AG04450 (cell line): ENCODE data around the gene SP1. TPM values are rescaled to one million over a fixed set of nuclear protein-coding genes. Genes with fewer than 3 reads are reported as not detected.

Experiments used
- CTCF ChIA-PET: fragments of 300-600, 350-600 bp; formaldehyde crosslinking; extraction: SDS; loops from one replicate; lab custom pipeline; 2022; ENCODE audit warnings: antibody characterized with exemption, inconsistent platforms; lab: Charles Lee
- POLR2A ChIA-PET: fragments of 350-600 bp; formaldehyde crosslinking; extraction: SDS; loops from one replicate; lab custom pipeline; 2021; ENCODE audit warnings: antibody characterized with exemption, inconsistent platforms; lab: Yijun Ruan, JAX
- DNase-seq: peaks from one replicate; pipeline ENCODE4 v3.0.0-alpha.2; 2011; ENCODE audit warnings: low read depth, low spot score
- H3K27ac ChIP-seq: one replicate; pipeline ENCODE4 v1.5.1; 2012; ENCODE audit warnings: low read depth, low read length, control low read depth
- H3K27me3 ChIP-seq: one replicate; pipeline ENCODE4 v1.6.0; 2012; ENCODE audit warnings: low read length; ENCODE audit not compliant: control insufficient read depth, insufficient read depth
- H3K4me3 ChIP-seq: 2 replicates; pipeline ENCODE4 v1.5.1; 2011; ENCODE audit warnings: mild to moderate bottlenecking, low read depth, low read length, control low read depth
- H3K9me3 ChIP-seq: 2 replicates; pipeline ENCODE4 v1.5.1; 2012; ENCODE audit warnings: low read length; ENCODE audit not compliant: control insufficient read depth, insufficient read depth
- polyA plus RNA-seq: library from polyadenylated mRNA; depleted of rRNA; stranded (reverse); fragments of >200 nt; gene quantifications from 2 replicates; pipeline ENCODE4 v1.2.3, GENCODE V29; 2011
- TF ChIP-seq, protein P1 (sequence below): IDR thresholded peaks from 2 replicates; pipeline ENCODE4 v1.5.1; 2011; ENCODE audit warnings: low read depth, low read length, control low read depth, inconsistent platforms

The SP1 gene
- polyA plus RNA-seq, 1 experiment, result 45.9 TPM

DNA sequence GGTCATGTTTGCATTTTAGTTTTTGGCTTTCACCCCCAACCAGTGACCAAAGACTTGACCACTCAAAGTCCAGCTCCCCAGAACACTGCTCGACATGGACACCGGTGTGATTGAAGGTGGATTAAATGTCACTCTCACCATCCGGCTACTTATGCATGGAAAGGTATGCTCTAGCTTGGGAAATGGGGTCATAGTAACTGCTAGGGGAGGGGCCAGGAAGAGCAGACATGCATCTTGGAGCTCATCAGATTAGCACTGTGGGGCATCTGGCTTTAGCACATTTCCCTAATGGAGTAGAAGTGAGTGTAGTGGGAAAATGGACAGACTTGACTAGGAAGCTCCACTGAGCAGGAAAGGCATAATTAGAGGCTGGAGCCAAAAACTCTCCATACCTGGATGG is 74.7 kb downstream of the SP1 start:
- Histone ChIP-seq H3K27me3 (no peaks in the 10 kb centered on the region), H3K9me3 (no peaks in the 10 kb centered on the region; the same call in 1 of the 2 replicates), H3K27ac (no peak overlapping the region), H3K4me3 (peak overlapping the region; percentile 33; the same call in 1 of the 2 replicates)
- DNase-seq, result no peak
- CTCF ChIA-PET, result interaction anchor here (0.6 to 1.5 kb wide), 6 partner anchors 14 to 134 kb away, joined by 3 to 6 read pairs (median 4); no protein-coding TSS in a partner anchor
- TF ChIP-seq, protein P1, sequence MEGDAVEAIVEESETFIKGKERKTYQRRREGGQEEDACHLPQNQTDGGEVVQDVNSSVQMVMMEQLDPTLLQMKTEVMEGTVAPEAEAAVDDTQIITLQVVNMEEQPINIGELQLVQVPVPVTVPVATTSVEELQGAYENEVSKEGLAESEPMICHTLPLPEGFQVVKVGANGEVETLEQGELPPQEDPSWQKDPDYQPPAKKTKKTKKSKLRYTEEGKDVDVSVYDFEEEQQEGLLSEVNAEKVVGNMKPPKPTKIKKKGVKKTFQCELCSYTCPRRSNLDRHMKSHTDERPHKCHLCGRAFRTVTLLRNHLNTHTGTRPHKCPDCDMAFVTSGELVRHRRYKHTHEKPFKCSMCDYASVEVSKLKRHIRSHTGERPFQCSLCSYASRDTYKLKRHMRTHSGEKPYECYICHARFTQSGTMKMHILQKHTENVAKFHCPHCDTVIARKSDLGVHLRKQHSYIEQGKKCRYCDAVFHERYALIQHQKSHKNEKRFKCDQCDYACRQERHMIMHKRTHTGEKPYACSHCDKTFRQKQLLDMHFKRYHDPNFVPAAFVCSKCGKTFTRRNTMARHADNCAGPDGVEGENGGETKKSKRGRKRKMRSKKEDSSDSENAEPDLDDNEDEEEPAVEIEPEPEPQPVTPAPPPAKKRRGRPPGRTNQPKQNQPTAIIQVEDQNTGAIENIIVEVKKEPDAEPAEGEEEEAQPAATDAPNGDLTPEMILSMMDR, result no peak
- POLR2A ChIA-PET, result interaction anchor here (0.7 kb wide), 2 partner anchors 22 to 46 kb away, joined by 3 read pairs; partner anchors contain the start of gene TARBP2

DNA sequence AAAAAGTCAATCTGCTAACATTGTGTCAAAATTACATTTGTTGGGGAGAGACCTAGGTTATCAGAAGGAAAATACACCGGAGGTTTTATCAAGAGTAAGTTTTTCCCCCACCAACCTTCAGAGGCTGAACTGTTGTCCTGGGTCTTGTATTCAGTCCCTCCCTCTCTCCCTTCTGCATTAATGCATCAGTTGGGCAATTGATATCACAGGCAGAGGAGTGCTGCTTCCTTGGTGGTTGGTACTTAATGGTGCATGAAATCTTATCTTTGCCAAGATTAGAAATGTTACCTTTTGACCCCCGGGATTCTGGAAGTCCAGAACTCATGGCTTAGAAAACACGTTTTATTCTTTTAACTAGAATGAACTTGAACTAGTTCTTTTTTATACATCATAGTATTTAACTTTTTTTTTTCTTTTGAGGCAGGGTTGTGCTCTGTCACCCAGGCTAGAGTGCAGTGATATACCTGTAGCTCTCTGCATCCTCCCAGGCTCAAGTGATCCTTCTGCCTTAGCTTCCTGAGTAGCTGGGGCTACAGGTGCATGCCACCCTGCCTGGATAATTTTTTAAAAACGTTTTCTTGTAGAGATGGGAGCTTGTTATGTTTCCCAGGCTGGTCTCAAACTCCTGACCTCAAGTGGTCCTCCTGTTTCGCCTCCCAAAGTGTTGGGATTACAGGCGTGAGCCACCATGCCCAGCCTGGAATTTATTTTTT is 76.8 kb downstream of the SP1 start:
- POLR2A ChIA-PET, result no interaction called here
- CTCF ChIA-PET, result interaction anchor here (0.9 to 1.0 kb wide), 2 partner anchors 104 to 136 kb away, joined by 3 read pairs; partner anchors contain the start of gene AAAS
- TF ChIP-seq, protein P1, result no peak
- H3K9me3 ChIP-seq, result no peaks in the 10 kb centered on the region; the same call in 1 of the 2 replicates
- no peak overlapping the region for H3K4me3 ChIP-seq
- H3K27me3 ChIP-seq, result no peaks in the 10 kb centered on the region
- no peak for DNase-seq
- H3K27ac ChIP-seq, result no peak overlapping the region

DNA sequence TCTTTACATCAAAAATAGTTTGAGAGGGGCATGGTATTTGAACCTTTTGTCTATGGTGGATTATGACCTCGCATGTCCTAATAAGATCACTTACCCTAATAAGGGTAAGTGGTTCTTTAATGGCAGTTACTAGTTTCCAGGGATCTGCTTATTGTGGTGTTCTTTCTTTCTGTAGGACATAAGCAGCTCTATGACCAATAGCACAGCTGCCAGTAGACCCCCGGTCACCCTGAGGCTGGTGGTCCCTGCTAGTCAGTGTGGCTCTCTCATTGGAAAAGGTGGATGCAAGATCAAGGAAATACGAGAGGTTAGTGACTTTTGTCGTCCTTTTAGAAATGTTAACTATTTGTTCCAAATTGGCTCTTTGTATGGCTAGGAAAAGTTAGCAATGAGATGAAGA is 79.1 kb downstream of the SP1 start:
- Histone ChIP-seq H3K9me3 (no peaks in the 10 kb centered on the region), H3K4me3 (no peak overlapping the region), H3K27ac (no peak overlapping the region), H3K27me3 (no peaks in the 10 kb centered on the region)
- POLR2A ChIA-PET, result interaction anchor here (1.6 kb wide), 1 partner anchor 17 kb away, joined by 11 read pairs; no protein-coding TSS in a partner anchor
- no peak for DNase-seq
- TF ChIP-seq, protein P1, result no peak
- CTCF ChIA-PET, result interaction anchor here (1.2 kb wide), 1 partner anchor 107 kb away, joined by 3 read pairs; no protein-coding TSS in a partner anchor

DNA sequence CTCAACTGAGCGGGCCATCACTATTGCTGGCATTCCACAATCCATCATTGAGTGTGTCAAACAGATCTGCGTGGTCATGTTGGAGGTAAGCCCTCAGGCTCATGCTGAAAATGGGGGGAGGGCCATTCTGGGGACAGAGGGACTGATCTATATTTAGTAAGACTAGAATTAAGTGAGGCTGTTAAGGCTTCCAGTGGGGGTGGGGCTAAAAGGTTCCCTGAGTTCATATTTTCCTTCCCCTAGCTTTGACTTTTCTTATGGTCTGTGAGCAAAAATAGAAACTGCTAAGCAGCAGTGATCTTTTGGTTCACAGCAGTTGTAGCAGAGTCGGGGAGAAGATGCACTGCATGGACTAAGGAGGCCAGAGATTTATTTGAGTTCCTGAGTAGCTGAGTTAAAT is 81.1 kb downstream of the SP1 start:
- Histone ChIP-seq H3K9me3 (no peaks in the 10 kb centered on the region), H3K4me3 (no peak overlapping the region), H3K27ac (no peak overlapping the region), H3K27me3 (no peaks in the 10 kb centered on the region)
- CTCF ChIA-PET, result interaction anchor here (0.6 kb wide), 1 partner anchor 196 kb away, joined by 3 read pairs; no protein-coding TSS in a partner anchor
- no peak for DNase-seq
- POLR2A ChIA-PET, result interaction anchor here (1.2 kb wide), 1 partner anchor 11 kb away, joined by 3 read pairs; no protein-coding TSS in a partner anchor
- TF ChIP-seq, protein P1, result no peak

DNA sequence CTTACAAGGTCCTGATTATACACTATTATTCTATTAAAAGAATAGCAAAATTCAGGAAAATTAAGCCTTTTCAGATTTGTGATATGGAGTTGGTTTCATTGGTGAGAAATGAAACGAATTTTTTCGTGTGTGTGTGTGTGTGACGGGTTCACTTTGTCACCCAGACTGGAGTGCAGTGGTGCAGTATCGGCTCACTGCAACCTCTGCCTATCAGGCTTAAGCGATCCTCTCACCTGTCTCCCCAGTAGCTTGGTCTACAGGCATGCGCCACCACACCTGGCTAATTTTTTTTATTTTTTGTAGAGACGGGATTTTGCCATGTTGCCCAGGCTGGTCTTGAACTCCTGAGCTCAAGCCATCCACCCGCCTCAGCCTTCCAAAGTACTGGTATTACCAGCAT is 81.6 kb downstream of the SP1 start:
- Histone ChIP-seq H3K27me3 (no peaks in the 10 kb centered on the region), H3K4me3 (no peak overlapping the region), H3K27ac (no peak overlapping the region), H3K9me3 (no peaks in the 10 kb centered on the region)
- no peak for DNase-seq
- TF ChIP-seq, protein P1, result no peak
- POLR2A ChIA-PET, result interaction anchor here (1.2 kb wide), 1 partner anchor 11 kb away, joined by 3 read pairs; no protein-coding TSS in a partner anchor
- CTCF ChIA-PET, result no interaction called here
